Lower lobe of right lung (tissue), 2 donors: ENCODE results near the gene APCDD1L. TPM values are rescaled to one million over a fixed set of nuclear protein-coding genes. Genes with fewer than 3 reads are reported as not detected.

Experiments
- ATAC-seq, 2 donors: fragments of 200-7000 bp; cut with Tn5 transposase; one replicate each; pipeline ENCODE4 v1.9.1; 2020 to 2022; ENCODE audit warnings: mild to moderate bottlenecking in 2 of 2, moderate library complexity in 2 of 2
- DNase-seq: peaks from one replicate; pipeline ENCODE4 v3.0.0-alpha.2; 2020
- H3K27ac ChIP-seq: fragments of 200-600 bp; one replicate; pipeline ENCODE4 v1.8.0; 2022
- H3K27me3 ChIP-seq: fragments of 200-600 bp; one replicate; pipeline ENCODE4 v1.8.0; 2022; ENCODE audit warnings: low read depth
- H3K36me3 ChIP-seq: fragments of 200-600 bp; one replicate; pipeline ENCODE4 v1.8.0; 2022; ENCODE audit warnings: mild to moderate bottlenecking
- H3K4me1 ChIP-seq: fragments of 200-600 bp; one replicate; pipeline ENCODE4 v1.8.0; 2022
- H3K4me3 ChIP-seq: fragments of 200-600 bp; one replicate; pipeline ENCODE4 v1.8.0; 2022; ENCODE audit warnings: mild to moderate bottlenecking
- H3K9me3 ChIP-seq: fragments of 200-600 bp; one replicate; pipeline ENCODE4 v1.8.0; 2022
- intact Hi-C: fragments of 100-400 bp; cut with DNase I; formaldehyde crosslinking; loops from one replicate; pipeline ENCODE4 v1.11.0; 2022
- total RNA-seq: library from RNA; stranded (reverse); fragmentation: NEBNext Ultra II Directional; extraction: Animal tissue kit (Norgen Biotek cat#: 25700); gene quantifications from one replicate; pipeline ENCODE4 v1.2.1, GENCODE V29; 2021
- TF ChIP-seq, protein P1 (sequence below): fragments of 200-600 bp; IDR thresholded peaks from one replicate; pipeline ENCODE4 v1.8.0; 2022; ENCODE audit warnings: antibody characterized with exemption, mild to moderate bottlenecking
- donor health status: DM: no; HTN: yes; CAD: no; lungs with severe emphysema.

The APCDD1L gene
- total RNA-seq, 1 donor from 2014 or later = not detected

DNA sequence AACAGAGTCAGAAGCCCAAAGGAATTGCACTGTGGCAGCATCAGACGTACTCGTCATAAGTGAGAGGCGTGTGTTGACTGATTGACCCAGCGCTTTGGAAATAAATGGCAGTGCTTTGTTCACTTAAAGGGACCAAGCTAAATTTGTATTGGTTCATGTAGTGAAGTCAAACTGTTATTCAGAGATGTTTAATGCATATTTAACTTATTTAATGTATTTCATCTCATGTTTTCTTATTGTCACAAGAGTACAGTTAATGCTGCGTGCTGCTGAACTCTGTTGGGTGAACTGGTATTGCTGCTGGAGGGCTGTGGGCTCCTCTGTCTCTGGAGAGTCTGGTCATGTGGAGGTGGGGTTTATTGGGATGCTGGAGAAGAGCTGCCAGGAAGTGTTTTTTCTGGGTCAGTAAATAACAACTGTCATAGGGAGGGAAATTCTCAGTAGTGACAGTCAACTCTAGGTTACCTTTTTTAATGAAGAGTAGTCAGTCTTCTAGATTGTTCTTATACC, 70.4 kb downstream of the APCDD1L start:
- peaks cover 85% of the 10 kb centered on the region for H3K36me3 ChIP-seq
- intact Hi-C loops = no loop called here
- ATAC-seq = no peak

DNA sequence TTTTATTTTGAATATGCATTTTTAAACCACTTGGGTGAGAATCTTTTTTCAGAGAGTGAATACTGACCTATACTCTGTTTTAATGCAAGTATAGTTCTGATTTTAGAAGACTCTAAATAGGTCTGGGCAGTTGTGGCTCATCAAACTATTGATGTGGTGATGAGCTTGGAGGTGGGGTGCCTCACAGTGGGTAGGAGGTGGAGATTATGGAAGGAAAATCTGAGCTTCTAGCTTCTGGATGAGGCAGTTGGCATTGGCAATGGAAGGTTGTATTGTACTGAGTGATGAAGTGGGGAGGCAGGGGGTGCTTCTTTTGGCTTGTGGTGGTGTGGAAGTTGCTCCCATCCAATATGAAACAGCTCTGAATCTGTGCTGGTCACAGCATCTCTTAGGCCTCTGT, 73.5 kb downstream of the APCDD1L start:
- ATAC-seq (no peak), DNase-seq (no peak)
- no peaks in the 10 kb centered on the region for H3K27me3 ChIP-seq
- H3K4me3 ChIP-seq = no peak overlapping the region
- no peak overlapping the region for H3K27ac ChIP-seq
- intact Hi-C loops = no loop called here
- H3K9me3 ChIP-seq = no peaks in the 10 kb centered on the region
- no peaks in the 10 kb centered on the region for H3K4me1 ChIP-seq
- peaks cover 70% of the 10 kb centered on the region for H3K36me3 ChIP-seq
- TF ChIP-seq, protein P1, sequence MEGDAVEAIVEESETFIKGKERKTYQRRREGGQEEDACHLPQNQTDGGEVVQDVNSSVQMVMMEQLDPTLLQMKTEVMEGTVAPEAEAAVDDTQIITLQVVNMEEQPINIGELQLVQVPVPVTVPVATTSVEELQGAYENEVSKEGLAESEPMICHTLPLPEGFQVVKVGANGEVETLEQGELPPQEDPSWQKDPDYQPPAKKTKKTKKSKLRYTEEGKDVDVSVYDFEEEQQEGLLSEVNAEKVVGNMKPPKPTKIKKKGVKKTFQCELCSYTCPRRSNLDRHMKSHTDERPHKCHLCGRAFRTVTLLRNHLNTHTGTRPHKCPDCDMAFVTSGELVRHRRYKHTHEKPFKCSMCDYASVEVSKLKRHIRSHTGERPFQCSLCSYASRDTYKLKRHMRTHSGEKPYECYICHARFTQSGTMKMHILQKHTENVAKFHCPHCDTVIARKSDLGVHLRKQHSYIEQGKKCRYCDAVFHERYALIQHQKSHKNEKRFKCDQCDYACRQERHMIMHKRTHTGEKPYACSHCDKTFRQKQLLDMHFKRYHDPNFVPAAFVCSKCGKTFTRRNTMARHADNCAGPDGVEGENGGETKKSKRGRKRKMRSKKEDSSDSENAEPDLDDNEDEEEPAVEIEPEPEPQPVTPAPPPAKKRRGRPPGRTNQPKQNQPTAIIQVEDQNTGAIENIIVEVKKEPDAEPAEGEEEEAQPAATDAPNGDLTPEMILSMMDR = no peak

More for the DNA sequence above, 70.4 kb downstream of the APCDD1L start:
- Histone ChIP-seq H3K27ac (no peak overlapping the region), H3K27me3 (no peaks in the 10 kb centered on the region), H3K4me3 (no peak overlapping the region), H3K4me1 (no peaks in the 10 kb centered on the region), H3K9me3 (no peaks in the 10 kb centered on the region)
- no peak for DNase-seq
- TF ChIP-seq, protein P1 = no peak

DNA sequence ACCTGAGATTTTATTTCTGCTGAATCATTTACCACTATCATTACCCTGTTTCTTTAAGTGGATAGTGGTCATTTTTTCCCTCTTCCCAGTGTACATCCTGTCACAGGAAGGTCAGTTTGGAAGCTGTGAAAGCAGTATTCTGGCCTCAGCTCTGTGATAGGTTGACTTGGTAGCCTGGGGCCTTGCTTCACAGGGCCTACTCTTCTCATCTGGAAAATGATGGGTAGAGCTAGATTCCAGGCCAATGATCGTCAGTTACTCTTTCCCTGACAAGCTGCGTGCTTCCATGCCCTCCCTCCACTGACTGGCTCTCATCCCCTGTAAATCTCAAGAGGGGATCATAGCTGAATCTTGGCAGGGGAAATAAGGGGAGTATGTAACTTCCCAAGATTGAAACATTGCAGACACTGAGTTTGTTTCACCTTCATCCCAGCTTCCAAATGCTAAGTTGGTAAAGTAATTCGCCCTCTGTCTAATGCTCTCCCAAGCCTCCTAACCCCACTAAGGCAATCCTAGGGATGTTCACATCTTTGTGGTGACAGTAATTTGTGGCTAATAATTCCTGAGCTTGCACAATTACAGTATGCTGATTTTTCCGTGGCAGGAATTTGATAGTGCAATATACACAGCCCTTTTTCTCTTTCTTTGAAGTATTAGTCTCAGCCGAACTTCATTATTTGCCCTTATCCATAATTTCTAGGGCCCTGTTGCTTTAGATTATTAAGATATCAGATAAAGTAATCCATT, 75.0 kb downstream of the APCDD1L start:
- Histone ChIP-seq H3K27ac (no peak overlapping the region), H3K9me3 (no peaks in the 10 kb centered on the region), H3K36me3 (peaks cover 54% of the 10 kb centered on the region), H3K27me3 (no peaks in the 10 kb centered on the region), H3K4me1 (no peaks in the 10 kb centered on the region), H3K4me3 (no peak overlapping the region)
- ATAC-seq = no peak
- no peak for DNase-seq
- intact Hi-C loops = no loop called here
- TF ChIP-seq, protein P1 = no peak

DNA sequence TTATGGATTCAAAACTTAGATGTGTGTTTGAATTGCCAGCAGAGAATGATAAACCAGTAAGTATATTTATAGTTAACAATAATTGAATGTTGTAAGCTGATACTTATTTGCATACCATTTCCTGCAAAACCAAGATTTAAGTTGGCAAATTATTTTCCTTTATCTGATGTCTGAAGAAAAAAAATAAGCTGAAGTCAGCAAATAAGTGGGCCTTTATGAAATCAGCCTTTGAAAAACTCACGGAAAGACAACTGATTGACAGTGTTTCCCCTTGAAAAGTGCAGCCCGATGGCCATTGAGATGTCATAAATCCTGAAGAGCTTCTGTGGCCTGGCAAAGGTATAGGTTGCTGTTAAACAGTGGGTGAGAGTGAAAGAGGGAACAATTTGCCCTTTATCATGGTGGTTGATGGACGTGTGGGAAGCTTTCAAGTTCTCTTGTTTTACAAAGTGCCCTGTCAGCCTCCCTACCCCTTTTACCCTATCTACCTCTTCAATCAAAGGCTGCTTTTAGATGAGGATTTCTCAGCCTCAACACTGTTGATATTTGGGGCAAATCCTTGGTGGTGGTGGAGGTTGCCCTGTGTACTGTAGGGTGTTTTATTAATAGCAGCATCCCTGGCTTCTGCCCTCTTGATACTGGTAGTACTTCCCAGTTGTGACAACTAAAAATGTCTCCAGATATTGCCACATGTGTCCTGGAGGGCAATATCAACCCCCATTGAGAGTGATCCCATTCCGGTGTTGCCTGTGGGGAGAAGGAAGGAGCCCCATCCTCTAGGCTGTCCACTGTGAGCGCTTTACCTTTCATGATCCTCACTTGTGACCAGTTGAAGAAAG, 76.0 kb downstream of the APCDD1L start:
- no peak for DNase-seq
- H3K9me3 ChIP-seq = no peaks in the 10 kb centered on the region
- H3K36me3 ChIP-seq = peaks cover 44% of the 10 kb centered on the region
- no peak overlapping the region for H3K4me3 ChIP-seq
- H3K27me3 ChIP-seq = no peaks in the 10 kb centered on the region
- no peak for ATAC-seq
- TF ChIP-seq, protein P1 = no peak
- intact Hi-C loops = no loop called here
- H3K27ac ChIP-seq = no peak overlapping the region
- H3K4me1 ChIP-seq = no peaks in the 10 kb centered on the region

DNA sequence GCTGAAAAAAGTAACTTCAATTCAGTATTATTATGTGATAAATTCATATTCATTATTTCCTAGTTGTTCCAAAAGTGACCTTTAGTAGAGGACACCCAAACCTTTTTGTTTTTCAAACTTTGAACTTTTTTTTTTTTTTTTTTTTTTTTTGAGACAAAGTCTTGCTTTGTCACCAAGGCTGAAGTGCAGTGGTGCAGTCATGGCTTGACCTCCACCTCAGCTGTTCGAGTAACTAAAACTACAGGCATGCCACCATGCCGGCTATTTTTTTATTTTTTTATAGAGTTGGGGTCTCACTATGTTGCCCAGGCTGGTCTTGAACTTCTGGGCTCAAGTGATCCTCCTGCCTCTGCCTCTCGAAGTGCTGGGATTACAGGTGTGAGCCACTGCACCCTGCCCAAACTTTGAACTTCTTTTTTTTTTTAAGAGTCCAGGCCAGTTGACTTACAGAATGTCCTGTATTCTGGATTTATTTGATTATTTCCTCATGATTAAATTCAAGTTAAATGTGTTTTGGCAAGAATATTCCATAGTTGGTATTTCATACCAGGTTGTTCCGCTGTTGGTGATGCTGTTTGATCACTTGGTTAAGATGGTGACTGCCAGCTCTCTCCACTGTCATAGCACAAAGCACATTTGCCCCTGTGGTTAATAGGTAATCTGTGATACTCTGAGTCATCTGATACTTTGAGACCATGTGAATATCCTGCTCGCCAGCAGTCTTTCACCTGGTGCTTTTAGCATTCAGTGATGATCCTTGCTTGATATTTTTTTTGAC, 78.1 kb downstream of the APCDD1L start:
- intact Hi-C loops = no loop called here
- DNase-seq (no peak), ATAC-seq (no peak)
- Histone ChIP-seq H3K4me1 (peaks cover 8% of the 10 kb centered on the region), H3K9me3 (no peaks in the 10 kb centered on the region), H3K27ac (no peak overlapping the region), H3K36me3 (peaks cover 29% of the 10 kb centered on the region), H3K27me3 (no peaks in the 10 kb centered on the region), H3K4me3 (no peak overlapping the region)
- TF ChIP-seq, protein P1 = no peak
